Head of caudate nucleus (tissue), 42 donors: Measurements from ENCODE around the gene METTL3.
A peak's percentile ranks its signal among the peaks of the same experiment; 100 is the strongest.

Experiments used
- DNase-seq, 42 donors: peaks; one replicate each; pipeline versions ENCODE4 v3.0.0 to v3.0.0-alpha.2; 2020 to 2021; ENCODE audit warnings: mixed read lengths in 7 of 42
- intact Hi-C: fragments of 100-400 bp; cut with DNase I; formaldehyde crosslinking; loops from one replicate; pipeline ENCODE4 v1.15.0; 2022

Gene METTL3

DNA sequence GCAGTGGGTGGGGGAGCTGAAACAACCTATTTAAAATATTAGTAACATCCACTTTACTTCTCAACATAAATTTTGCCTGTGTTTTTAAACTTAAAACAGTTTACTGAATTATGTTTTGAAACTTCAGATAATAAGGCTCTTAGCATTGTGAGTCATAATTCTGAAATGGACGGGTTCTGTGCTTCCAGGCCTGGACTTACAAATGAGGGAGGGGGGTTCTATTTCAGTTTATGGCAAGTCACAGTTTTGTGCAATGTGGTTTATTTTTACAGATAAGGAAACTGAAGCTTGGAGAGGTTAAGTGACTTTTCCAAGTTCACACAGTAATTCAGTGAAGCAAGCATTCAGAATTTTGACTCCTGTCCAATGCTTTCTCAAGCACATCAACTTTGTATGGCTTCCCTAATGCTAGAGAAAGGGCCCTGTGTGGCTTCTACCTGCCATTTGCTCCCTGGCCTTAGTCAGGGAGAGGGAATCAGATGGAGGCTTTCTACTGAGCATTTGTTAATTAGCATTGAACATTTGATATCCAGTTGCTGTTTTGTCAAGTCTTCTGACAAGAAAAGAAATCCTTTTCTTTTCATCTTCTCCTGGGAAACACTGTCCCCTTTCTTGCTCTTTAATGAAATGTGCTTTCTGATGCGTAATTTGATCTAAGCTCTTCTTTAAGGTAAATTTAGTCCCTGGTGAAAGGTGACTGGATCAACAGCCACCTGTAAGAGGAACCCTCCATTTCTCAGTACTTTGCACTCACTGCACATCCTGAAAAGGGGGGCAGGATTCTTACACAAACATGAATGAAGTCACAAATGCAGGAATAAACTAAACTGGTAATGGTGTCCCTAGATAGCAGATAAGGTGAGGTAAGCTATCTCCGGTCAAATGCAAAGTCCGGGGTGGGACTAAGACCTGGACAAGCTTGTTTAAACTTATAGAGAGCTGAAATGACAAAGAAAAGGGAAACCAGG is 17.5 kb upstream of the METTL3 start:
- DNase-seq = no peak
- intact Hi-C loops = no loop called here

DNA sequence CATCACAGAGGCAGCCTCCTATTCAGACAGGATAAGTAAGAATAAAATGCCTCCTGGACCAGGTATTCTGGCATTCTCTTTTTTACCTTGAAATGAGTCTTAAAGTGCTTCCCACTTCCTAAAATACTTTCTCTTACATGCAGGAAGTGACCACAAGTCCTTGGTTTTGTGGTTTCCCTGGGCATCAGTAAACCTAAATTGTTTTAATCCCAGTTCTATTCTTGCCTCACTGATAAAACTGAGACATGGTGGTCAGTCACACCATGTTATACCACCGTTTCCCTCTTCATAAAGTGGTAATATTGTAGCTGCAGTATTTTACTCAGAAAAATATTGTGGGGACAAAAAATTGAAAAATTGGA is 16.2 kb upstream of the METTL3 start:
- DNase-seq = no peak
- intact Hi-C loops = no loop called here

DNA sequence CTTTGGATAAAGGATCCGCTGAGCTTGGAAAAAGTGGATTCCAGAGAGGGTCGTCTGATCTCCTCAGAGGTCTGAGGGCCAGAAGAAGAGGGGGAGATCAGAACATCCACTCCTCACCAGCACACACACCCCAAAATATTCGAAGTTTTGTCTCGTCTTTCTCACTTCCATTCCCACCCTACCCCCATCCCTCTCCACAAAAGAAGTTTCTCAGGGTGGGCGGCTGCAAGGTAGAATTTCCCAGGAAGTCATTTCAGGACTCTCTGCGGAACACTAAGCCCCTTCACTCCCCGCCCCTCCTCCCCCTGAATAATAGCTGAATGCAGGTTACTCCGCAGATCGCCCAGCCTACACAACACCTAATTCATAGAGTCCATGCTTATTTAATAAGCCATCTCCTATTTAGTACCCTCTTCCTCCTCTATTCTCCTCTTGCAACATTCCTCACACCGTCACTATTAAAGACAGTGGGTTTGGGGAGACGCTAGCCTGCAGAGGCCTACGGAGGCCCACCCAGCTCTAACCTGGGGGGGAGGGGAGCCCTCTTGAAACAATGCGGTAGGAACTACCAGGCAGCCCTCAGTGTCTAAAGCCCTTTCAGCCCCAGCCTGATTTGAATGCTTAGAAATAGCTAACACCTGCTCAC is 15.7 kb upstream of the METTL3 start:
- peak in 17 of 42 donors; percentile 12 to 67 (median 40) for DNase-seq
- intact Hi-C loops = no loop called here

DNA sequence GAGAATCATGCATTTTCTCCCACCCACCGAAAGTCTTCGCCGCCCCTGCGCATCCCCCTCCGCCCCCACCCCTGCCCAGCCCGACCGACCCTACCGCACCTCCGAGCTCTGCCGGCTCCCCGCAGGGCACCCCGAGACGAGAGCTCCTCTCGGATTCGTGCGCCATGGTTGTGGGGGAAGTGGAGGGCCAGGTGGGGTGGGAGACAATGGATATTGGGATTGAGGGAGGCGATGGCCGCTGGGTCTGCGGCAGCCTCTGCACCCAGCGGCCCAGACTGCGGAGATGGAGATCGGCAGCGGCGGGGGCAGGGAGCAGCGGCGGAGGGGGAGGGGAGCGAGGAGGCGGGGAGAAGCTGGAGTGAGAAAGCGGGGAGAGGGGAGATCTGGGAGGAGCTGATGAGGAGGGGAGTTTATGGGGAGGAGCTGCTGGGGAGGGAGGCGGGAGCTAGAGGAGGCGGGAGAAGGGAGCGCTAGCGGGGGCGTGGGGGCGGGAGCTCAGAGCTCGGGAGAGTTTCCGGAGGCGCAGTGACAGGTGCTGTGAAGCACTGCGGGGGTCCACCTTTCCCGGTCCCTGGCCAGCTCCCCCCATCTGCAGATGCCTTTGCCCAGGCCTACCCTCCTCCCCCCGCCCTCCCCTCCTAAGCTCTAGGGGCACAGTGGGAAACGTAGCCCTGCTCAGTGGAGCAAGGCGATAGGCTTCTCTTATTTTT is 15.0 kb upstream of the METTL3 start, which contains the start of gene SALL2:
Gene SALL2, minus strand, starts transcription at position 385 of the 710 bp plus-strand sequence. Its CDS starts 219 bp downstream, at position 166.
- intact Hi-C loops = no loop called here

DNA sequence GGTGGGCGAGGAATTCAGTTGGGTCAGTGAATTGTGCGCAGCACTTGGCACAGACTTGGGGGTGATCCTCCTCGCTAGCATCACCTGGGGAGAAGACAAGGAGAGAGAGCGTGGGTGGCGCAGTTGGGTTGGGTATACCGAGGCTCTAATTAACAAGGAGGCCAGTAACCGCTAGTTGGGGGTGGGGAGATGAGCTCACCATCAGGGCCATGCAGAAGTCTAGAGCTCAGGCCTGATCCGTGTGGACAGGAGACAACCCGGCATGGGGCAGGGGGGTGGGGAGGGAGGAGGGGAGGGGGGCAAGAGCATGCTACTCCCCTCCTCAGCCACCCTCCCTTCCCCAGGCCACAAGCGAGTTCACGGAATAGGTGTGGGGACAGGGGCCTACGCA is 14.4 kb upstream of the METTL3 start:
- DNase-seq = peak in 40 of 42 donors; percentile 20 to 82 (median 57)
- intact Hi-C loops = no loop called here

More for the DNA sequence above, 15.0 kb upstream of the METTL3 start, which contains the start of gene SALL2:
- peak; percentile 66 to 95 (median 87) for DNase-seq

DNA sequence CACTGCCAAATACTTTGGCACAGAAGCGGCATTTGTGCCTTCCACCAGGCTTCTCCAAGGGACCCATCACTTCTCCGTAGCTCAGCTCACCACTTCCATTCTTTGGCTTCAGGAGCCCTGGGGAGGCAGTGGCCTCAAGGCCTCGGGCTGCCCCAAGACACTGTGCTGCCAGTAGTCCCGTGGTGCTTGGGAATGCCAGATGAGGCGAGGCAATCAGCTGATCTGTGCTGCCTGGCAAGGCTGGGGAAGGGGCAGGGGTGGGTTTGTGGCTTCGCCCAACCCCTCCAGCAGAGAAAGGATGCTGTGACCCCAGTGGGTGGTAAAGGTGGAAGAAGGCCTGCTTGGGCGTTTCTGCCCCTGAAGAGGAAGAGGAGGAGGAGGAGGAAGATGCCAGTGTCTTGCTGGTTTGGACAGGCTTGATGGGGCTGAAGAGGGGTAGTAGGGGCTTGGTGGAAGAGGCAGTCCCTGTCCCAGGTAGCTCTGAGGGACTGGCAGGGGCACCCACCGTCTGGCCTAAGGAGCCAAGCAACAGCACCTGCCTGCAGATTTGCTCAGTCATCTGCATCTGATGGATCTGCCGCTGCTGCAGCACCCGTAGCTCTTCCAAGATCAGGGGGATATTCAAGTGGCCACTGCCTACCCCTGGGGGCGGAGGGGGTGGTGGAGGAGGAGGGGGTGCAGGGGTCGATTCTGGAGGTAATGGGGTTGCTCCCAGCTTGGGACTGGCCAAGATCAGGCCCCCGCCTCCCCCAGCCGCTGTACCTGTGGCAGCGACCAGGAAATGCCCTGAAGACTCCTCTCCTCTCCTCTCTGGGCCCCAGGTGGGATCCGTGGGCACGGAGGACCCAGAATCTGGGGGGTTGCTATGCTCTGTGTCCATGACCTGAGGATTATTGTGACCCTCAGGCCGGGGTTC is 13.7 kb upstream of the METTL3 start:
- intact Hi-C loops = no loop called here
- DNase-seq = peak in 13 of 42 donors; percentile 9 to 60 (median 29)

DNA sequence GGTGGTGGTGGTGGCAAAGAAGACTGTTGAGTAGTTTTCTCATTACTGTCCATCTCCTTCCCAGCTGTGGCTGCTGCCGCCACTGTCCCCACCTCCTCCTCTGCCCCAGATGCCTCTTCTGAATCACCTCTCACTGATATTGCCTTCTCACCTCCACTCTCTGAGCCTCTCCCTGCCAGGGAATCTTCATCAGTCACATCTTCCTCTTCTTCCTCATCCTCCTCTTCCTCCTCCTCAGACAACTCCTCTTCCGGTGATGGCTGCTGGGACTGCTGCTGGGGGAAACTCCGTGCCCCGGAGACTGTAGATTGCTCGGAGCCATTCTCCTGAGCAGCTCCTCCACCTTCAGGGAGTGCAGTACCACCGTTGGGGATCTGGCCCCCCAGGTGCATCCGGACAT is 12.1 kb upstream of the METTL3 start:
- no peak for DNase-seq
- intact Hi-C loops = no loop called here

DNA sequence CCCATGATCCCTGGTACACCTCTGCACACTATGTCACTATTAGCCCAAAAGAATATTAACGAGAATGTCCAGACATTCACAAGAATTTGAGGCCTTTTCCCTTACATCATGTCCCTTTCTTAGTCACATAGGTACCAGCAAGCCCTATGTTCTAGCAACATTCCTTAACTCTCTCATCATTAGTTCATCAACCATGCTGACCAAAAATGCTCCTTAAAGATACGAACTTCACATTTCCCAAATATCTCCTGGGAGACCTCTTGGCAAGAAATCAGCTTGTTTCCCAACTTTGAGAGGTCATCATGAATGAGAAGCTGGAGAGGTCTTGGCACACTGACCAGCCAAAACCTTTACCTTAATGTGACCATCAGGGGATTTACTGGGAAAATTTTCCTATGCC is 10.4 kb upstream of the METTL3 start:
- intact Hi-C loops = no loop called here
- no peak for DNase-seq

DNA sequence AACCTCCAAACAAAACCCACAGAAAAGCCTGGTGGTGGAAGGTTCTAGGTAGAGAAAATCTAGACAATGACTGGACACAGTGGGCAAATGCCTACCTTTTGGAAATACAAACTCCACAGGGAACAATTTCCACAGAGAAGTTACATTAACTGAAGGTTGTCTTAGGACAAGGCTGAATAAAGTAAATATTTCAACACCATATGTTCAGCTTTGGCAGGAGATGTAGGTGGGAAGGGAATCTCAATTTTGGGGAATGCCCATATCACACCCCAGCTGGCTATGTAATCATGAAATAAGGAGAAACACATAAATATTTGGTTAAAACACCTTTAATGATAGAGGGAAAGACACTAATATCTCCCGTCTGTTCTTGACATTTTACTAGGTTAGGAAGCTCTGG is 9.6 kb upstream of the METTL3 start:
- intact Hi-C loops = no loop called here
- no peak for DNase-seq

DNA sequence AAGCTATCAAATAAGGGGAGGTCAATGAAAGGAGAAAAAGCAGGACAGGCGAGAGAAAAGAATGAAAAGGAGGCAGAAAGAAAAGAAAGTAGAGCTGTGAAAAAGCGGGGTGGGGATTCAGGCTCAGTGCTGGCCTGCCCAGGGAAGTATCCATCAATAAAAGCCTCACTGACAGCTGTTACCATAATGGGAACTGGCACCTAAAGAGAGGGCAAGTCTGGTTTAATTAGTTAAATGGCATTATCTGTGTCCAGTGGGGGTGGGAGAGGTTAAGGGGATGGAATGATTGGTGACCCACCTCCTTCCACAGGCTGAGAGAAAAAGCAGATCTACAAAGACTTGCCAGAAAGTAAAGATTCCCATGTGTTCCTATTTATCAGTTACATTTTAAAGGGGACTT is 7.6 kb upstream of the METTL3 start:
- no peak for DNase-seq

DNA sequence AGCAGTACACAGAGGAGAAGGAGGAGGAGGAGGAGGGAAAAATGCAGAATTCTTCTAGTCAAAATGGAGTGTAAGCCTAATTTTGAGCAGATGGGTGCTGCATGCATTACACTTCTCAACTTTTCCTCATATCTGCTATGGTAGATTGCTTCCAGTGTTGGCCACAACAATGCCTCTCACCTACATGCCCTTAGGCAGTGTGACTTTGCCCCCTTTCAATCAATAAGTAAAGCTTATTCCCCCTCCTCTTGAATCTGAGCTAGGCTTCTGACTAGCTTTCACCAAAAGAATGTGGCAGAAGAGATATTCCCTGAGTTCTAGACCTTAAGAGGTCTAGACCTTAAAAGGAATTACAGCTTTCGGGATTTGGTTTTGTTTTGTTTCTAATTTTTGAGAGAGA is 3.2 kb upstream of the METTL3 start:
- intact Hi-C loops = no loop called here
- DNase-seq = no peak

More for the DNA sequence above, 7.6 kb upstream of the METTL3 start:
- intact Hi-C loops = no loop called here

DNA sequence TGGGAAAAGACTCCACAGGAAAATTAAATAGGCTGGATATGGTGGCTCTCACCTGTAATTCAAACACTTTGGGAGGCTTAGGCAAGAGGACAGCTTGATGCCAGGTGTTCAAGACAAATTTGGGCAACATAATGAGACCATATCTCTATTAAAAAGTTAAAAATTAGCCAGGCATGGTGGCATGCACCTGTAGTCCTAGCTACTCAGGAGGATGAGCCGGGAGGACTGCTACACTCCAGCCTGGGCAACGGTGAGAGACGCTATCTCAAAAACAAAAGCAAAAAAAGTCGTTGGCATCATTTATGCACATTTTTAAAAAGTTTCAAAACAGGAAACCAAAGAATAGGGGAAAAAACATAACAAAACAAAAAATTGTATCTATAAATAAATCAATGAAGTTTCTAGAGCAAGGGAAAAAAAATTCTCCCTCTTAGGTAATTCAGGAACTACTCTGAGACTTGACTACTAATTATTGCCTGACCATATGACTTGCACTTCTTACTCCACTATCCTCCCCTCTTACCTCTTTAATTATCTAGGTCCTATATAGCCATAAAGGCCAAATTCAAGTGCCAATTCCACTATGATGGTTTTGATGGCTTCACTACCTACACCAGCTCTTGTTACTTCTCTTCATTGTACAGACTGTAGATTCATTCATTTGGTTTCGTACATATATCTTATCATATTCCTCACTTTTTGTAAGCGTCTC is 1.6 kb downstream of the METTL3 start:
- DNase-seq = no peak
- intact Hi-C loops = loop anchor here (2.0 to 10.0 kb wide), 2 partner anchors 33 to 45 kb away; partner anchors contain the start of genes RAB2B and TOX4

DNA sequence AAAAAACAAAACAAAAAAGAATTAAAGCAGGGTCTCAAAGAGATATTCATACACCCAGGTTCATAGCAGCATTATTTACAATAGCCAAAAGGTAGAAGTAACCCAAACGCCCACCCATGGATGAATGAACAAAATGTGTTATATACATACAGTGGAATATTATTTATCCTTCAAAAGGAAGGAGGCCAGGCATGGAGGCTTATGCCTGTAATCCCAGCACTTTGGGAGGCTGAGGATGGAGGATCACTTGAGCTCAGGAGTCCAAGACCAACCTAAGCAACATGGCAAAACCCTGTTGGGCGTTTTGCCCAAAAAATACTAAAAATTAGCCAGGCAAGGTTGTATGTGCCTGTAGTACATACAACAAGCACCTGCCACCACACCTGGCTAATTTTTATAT is 4.6 kb downstream of the METTL3 start:
- no peak for DNase-seq

DNA sequence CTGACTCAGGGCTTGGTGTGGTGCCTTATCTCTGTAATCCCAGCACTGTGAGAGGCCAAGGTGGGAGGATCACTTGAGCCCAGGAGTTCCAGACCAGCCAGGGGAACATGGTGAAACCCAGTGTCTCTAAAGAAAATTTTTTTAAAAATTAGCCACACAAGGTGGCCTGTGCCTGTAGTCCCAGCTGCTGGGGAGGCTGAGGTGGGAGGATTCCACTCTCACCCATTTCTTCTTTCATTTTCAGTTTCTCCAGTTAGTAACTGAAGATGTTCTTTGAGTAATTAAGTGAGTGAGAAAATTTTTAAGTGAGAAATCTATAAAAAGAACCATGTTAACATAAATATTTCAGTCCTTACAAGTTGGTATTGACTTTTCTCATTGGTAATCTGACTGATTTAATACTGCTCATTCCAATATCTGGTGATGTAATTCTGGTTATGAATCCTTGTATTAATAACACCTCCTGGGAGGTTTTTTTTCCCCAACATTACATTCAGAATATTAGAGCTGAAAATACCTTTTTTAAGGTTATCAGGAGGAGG is 6.1 kb downstream of the METTL3 start:
- intact Hi-C loops = loop anchor here (10.0 kb wide), 1 partner anchor 50 kb away; no protein-coding TSS in a partner anchor
- DNase-seq = no peak

More for the DNA sequence above, 4.6 kb downstream of the METTL3 start:
- intact Hi-C loops = loop anchor here (10.0 kb wide), 1 partner anchor 48 kb away; no protein-coding TSS in a partner anchor

DNA sequence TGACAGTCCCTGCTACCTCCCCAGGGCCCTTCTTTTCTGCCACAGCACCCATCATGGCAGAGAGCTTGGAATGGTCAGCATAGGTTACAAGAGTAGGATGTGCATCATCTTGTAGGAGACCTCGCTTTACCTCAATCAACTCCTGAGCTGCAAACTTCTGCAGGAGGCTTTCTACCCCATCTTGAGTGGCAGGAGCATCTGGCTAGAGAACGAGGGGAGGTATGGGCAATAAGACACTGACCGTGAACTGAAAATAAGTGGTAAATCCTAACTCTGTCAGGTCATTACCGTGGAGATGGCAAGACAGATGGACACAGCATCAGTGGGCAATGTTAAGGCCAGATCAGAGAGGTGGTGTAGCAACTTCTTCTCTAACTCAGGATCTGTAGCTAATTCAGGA is 7.8 kb downstream of the METTL3 start:
- intact Hi-C loops = loop anchor here (10.0 kb wide), 1 partner anchor 51 kb away; no protein-coding TSS in a partner anchor
- DNase-seq = no peak

DNA sequence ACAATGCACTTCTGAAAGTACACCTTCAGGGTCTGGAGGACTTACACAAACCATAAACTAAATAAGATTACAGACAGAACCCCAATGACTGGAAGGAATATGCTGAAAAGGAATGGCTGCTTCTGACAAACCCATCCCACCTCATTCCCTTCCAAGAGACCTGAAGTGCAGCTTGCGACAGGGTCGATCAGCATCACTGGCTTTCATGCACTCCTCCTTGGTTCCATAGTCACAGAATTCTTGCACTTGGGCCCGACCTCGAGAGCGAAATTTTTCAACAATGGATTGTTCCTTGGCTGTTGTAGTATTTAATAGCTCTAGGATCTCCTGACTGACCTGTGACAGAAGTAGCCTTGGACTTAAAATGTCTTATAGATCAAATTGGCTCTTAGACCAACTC is 9.6 kb downstream of the METTL3 start:
- intact Hi-C loops = loop anchor here (10.0 kb wide), 1 partner anchor 53 kb away; no protein-coding TSS in a partner anchor
- no peak for DNase-seq
